Ecto neural progenitor cell (in vitro differentiated cells): ENCODE measurements around the gene CIDEC.

Experiments
- DNase-seq: peaks from one replicate; pipeline ENCODE4 v3.0.0-alpha.2; 2018; ENCODE audit warnings: low spot score

The CIDEC gene

GRCh38 chr3:9879830-9880549 lies at the start of gene CIDEC:
CIDEC (minus strand) TSS chr3:9880253; CDS start chr3:9878486, 1,767 bp downstream.
- DNase-seq = no peak

GRCh38 chr3:9928158-9928557 lies 48.1 kb upstream of the CIDEC start:
- DNase-seq = no peak

GRCh38 chr3:9918261-9919038 lies 38.4 kb upstream of the CIDEC start:
- DNase-seq = no peak

- DNase-seq = no peak
Observed at GRCh38 chr3:9917820-9918219, 37.8 kb upstream of the CIDEC start.

GRCh38 chr3:9916734-9917680 lies 37.0 kb upstream of the CIDEC start, which contains the start of gene IL17RC:
IL17RC (plus strand) TSS chr3:9917098; CDS start chr3:9917316, 218 bp downstream.
- DNase-seq = peak; percentile 80

- no peak for DNase-seq
Observed at GRCh38 chr3:9916346-9916733, 36.3 kb upstream of the CIDEC start.

- peak; percentile 78 for DNase-seq
Observed at GRCh38 chr3:9915254-9916141, 35.4 kb upstream of the CIDEC start.

GRCh38 chr3:9914559-9915253 lies 34.7 kb upstream of the CIDEC start:
- DNase-seq = no peak

- no peak for DNase-seq
Observed at GRCh38 chr3:9914011-9914410, 34.0 kb upstream of the CIDEC start.

- no peak for DNase-seq
Observed at GRCh38 chr3:9913601-9914000, 33.5 kb upstream of the CIDEC start.

GRCh38 chr3:9912294-9912935 lies 32.4 kb upstream of the CIDEC start:
- DNase-seq = no peak

- DNase-seq = no peak
Observed at GRCh38 chr3:9911863-9912262, 31.8 kb upstream of the CIDEC start.

- no peak for DNase-seq
Observed at GRCh38 chr3:9909221-9910013, 29.4 kb upstream of the CIDEC start.

GRCh38 chr3:9908286-9908685 lies 28.2 kb upstream of the CIDEC start:
- DNase-seq = no peak

- no peak for DNase-seq
Observed at GRCh38 chr3:9906480-9906879, 26.4 kb upstream of the CIDEC start.

GRCh38 chr3:9903904-9904303 lies 23.9 kb upstream of the CIDEC start:
- no peak for DNase-seq

GRCh38 chr3:9903238-9903624 lies 23.2 kb upstream of the CIDEC start:
- no peak for DNase-seq

- DNase-seq = peak; percentile 61
Observed at GRCh38 chr3:9902372-9903237, 22.6 kb upstream of the CIDEC start, which contains the start of gene IL17RE. IL17RE (plus strand) TSS chr3:9902848; CDS start chr3:9902933, 85 bp downstream.
